Retina (tissue), 1 donor: ENCODE measurements around the gene CMIP.

Experiments used
- DNase-seq: peaks from one replicate; pipeline ENCODE4 v3.0.0-alpha.2; 2016

CMIP gene

GRCh38 chr16:81447383-81448101 lies 2.9 kb downstream of the CMIP start:
- peak; percentile 33 for DNase-seq

GRCh38 chr16:81448154-81449131 lies 3.8 kb downstream of the CMIP start:
- DNase-seq: peak; percentile 42

- no peak for DNase-seq
Measured at GRCh38 chr16:81449241-81449640, 4.6 kb downstream of the CMIP start.

- DNase-seq: no peak
Measured at GRCh38 chr16:81449899-81450608, 5.4 kb downstream of the CMIP start.

GRCh38 chr16:81450783-81451491 lies 6.3 kb downstream of the CMIP start:
- DNase-seq: no peak

- no peak for DNase-seq
Measured at GRCh38 chr16:81451753-81452680, 7.4 kb downstream of the CMIP start.

- no peak for DNase-seq
Measured at GRCh38 chr16:81453091-81453728, 8.6 kb downstream of the CMIP start.

- no peak for DNase-seq
Measured at GRCh38 chr16:81454044-81454443, 9.4 kb downstream of the CMIP start.

GRCh38 chr16:81455006-81455405 lies 10.4 kb downstream of the CMIP start:
- DNase-seq: no peak

GRCh38 chr16:81455720-81456494 lies 11.3 kb downstream of the CMIP start:
- no peak for DNase-seq

- no peak for DNase-seq
Measured at GRCh38 chr16:81456523-81457325, 12.1 kb downstream of the CMIP start.

GRCh38 chr16:81457326-81458133 lies 12.9 kb downstream of the CMIP start:
- DNase-seq: no peak

GRCh38 chr16:81458149-81458669 lies 13.6 kb downstream of the CMIP start:
- DNase-seq: no peak

GRCh38 chr16:81458827-81459598 lies 14.4 kb downstream of the CMIP start:
- no peak for DNase-seq

- no peak for DNase-seq
Measured at GRCh38 chr16:81460075-81460474, 15.5 kb downstream of the CMIP start.

GRCh38 chr16:81461243-81461642 lies 16.6 kb downstream of the CMIP start:
- no peak for DNase-seq

- no peak for DNase-seq
Measured at GRCh38 chr16:81461766-81462165, 17.2 kb downstream of the CMIP start.
